Measurements from ENCODE around the gene FAM234B. TPM values are rescaled to one million over a fixed set of nuclear protein-coding genes. Genes with fewer than 3 reads are reported as not detected.

FAM234B gene
- total RNA-seq, 1 experiment from 2014 or later: 2.7 TPM

GRCh38 chr12:13008741-13009380, 35.3 kb upstream of the FAM234B start:
- CTCF ChIA-PET: no interaction called here
- no peaks in the 10 kb centered on the region for H3K36me3 Mint-ChIP-seq (ENCODE audit: insufficient read depth, unreplicated experiment)
- DNase-seq: no peak
- no peaks in the 10 kb centered on the region for H3K9me3 Mint-ChIP-seq (ENCODE audit: low read depth, unreplicated experiment)
- intact Hi-C loops (cut with micrococcal nuclease; ENCODE audit: unreplicated experiment): loop anchor here (5.0 kb wide), 2 partner anchors 203 to 223 kb away; no protein-coding TSS in a partner anchor
- H3K27ac Mint-ChIP-seq (ENCODE audit: unreplicated experiment): no peak overlapping the region
- H3K27me3 Mint-ChIP-seq (ENCODE audit: unreplicated experiment): peaks cover 98% of the 10 kb centered on the region
- no TSS peak for BruUV-seq (replicated peaks)
- no peak for TF ChIP-seq CTCF (IDR thresholded peaks at IDR 0.05; ENCODE audit: unreplicated experiment)
- H3K4me1 Mint-ChIP-seq (ENCODE audit: low read depth, unreplicated experiment): peaks cover 18% of the 10 kb centered on the region
- H3K4me3 Mint-ChIP-seq (ENCODE audit: low read depth, unreplicated experiment): no peak overlapping the region

- CTCF ChIA-PET: no interaction called here
- intact Hi-C loops (cut with micrococcal nuclease; ENCODE audit: unreplicated experiment): no loop called here
- Mint-ChIP-seq H3K9me3 (ENCODE audit: low read depth, unreplicated experiment) (no peaks in the 10 kb centered on the region), H3K27ac (ENCODE audit: unreplicated experiment) (no peak overlapping the region), H3K27me3 (ENCODE audit: unreplicated experiment) (peaks cover 98% of the 10 kb centered on the region), H3K36me3 (ENCODE audit: insufficient read depth, unreplicated experiment) (no peaks in the 10 kb centered on the region), H3K4me3 (ENCODE audit: low read depth, unreplicated experiment) (no peak overlapping the region), H3K4me1 (ENCODE audit: low read depth, unreplicated experiment) (peaks cover 4% of the 10 kb centered on the region)
- TF ChIP-seq CTCF (IDR thresholded peaks at IDR 0.05; ENCODE audit: unreplicated experiment): no peak
- no TSS peak for BruUV-seq (replicated peaks)
- DNase-seq: no peak
Measured at GRCh38 chr12:13011098-13011497, 33.1 kb upstream of the FAM234B start.

- no peaks in the 10 kb centered on the region for H3K4me1 Mint-ChIP-seq (ENCODE audit: low read depth, unreplicated experiment)
- H3K9me3 Mint-ChIP-seq (ENCODE audit: low read depth, unreplicated experiment): no peaks in the 10 kb centered on the region
- no peak for DNase-seq
- intact Hi-C loops (cut with micrococcal nuclease; ENCODE audit: unreplicated experiment): no loop called here
- BruUV-seq (replicated peaks): no TSS peak
- no peak overlapping the region for H3K27ac Mint-ChIP-seq (ENCODE audit: unreplicated experiment)
- no peak for TF ChIP-seq CTCF (IDR thresholded peaks at IDR 0.05; ENCODE audit: unreplicated experiment)
- no peak overlapping the region for H3K4me3 Mint-ChIP-seq (ENCODE audit: low read depth, unreplicated experiment)
- no peaks in the 10 kb centered on the region for H3K36me3 Mint-ChIP-seq (ENCODE audit: insufficient read depth, unreplicated experiment)
- CTCF ChIA-PET: no interaction called here
- H3K27me3 Mint-ChIP-seq (ENCODE audit: unreplicated experiment): peaks cover 89% of the 10 kb centered on the region
Measured at GRCh38 chr12:13022851-13023271, 21.3 kb upstream of the FAM234B start.

- no peaks in the 10 kb centered on the region for H3K9me3 Mint-ChIP-seq (ENCODE audit: low read depth, unreplicated experiment)
- intact Hi-C loops (cut with micrococcal nuclease; ENCODE audit: unreplicated experiment): no loop called here
- no TSS peak for BruUV-seq (replicated peaks)
Measured at GRCh38 chr12:13023811-13024530, 20.2 kb upstream of the FAM234B start.

More at GRCh38 chr12:13023811-13024530, 20.2 kb upstream of the FAM234B start:
- peaks cover 78% of the 10 kb centered on the region for H3K27me3 Mint-ChIP-seq (ENCODE audit: unreplicated experiment)
- no peak for DNase-seq
- no peak overlapping the region for H3K27ac Mint-ChIP-seq (ENCODE audit: unreplicated experiment)
- no peak overlapping the region for H3K4me3 Mint-ChIP-seq (ENCODE audit: low read depth, unreplicated experiment)
- H3K36me3 Mint-ChIP-seq (ENCODE audit: insufficient read depth, unreplicated experiment): no peaks in the 10 kb centered on the region
- CTCF ChIA-PET: no interaction called here
- no peaks in the 10 kb centered on the region for H3K4me1 Mint-ChIP-seq (ENCODE audit: low read depth, unreplicated experiment)
- TF ChIP-seq CTCF (IDR thresholded peaks at IDR 0.05; ENCODE audit: unreplicated experiment): no peak
